GM23338 (cell line): ENCODE data around the gene CTTNBP2. TPM values are rescaled to one million over a fixed set of nuclear protein-coding genes. Genes with fewer than 3 reads are reported as not detected.

Source experiments
- EZH2 ChIP-seq: fragments of 200-600 bp; sonication (generic); IDR thresholded peaks from one replicate; pipeline ENCODE4 v1.8.0; 2017; ENCODE audit warnings: antibody characterized with exemption, mild to moderate bottlenecking, low read depth; ENCODE audit not compliant: unreplicated experiment
- JUNB ChIP-seq: IDR thresholded peaks from one replicate; pipeline ENCODE4 v1.6.1; 2016; ENCODE audit warnings: antibody characterized with exemption; ENCODE audit not compliant: unreplicated experiment
- REST ChIP-seq: IDR thresholded peaks from one replicate; pipeline ENCODE4 v1.6.1; 2018; ENCODE audit warnings: antibody characterized with exemption; ENCODE audit not compliant: unreplicated experiment
- STAT1 ChIP-seq: IDR thresholded peaks from one replicate; pipeline ENCODE4 v1.6.1; 2016; ENCODE audit warnings: antibody characterized with exemption; ENCODE audit not compliant: unreplicated experiment
- ZNF114 ChIP-seq: fragments of 250-450 bp; sonication (Bioruptor Pico); IDR thresholded peaks from 2 replicates; pipeline ENCODE4 v1.5.0; 2020; ENCODE audit warnings: mild to moderate bottlenecking, moderate library complexity
- polyA plus RNA-seq: library from polyadenylated mRNA; unstranded; fragments of >200 nt; fragmentation: Nextera tagmentation; extraction: Ambion mirVana; gene quantifications from 2 replicates; pipeline ENCODE4 v1.2.1, GENCODE V29; 2016
- total RNA-seq: library from RNA; depleted of rRNA; stranded (reverse); fragments of >200 nt; shearing (Covaris generic); gene quantifications from 2 replicates; pipeline ENCODE4 v1.2.3, GENCODE V29; 2014
- TF ChIP-seq, protein P1 (sequence below): fragments of 250-450 bp; sonication (Bioruptor Pico); IDR thresholded peaks from 2 replicates; pipeline ENCODE4 v1.5.0; 2020; ENCODE audit warnings: mild to moderate bottlenecking, moderate library complexity

Gene CTTNBP2
- total and polyA plus RNA-seq, 2 experiments from 2014 or later, result 26.8 to 30.7 TPM

- TF ChIP-seq, protein P1, sequence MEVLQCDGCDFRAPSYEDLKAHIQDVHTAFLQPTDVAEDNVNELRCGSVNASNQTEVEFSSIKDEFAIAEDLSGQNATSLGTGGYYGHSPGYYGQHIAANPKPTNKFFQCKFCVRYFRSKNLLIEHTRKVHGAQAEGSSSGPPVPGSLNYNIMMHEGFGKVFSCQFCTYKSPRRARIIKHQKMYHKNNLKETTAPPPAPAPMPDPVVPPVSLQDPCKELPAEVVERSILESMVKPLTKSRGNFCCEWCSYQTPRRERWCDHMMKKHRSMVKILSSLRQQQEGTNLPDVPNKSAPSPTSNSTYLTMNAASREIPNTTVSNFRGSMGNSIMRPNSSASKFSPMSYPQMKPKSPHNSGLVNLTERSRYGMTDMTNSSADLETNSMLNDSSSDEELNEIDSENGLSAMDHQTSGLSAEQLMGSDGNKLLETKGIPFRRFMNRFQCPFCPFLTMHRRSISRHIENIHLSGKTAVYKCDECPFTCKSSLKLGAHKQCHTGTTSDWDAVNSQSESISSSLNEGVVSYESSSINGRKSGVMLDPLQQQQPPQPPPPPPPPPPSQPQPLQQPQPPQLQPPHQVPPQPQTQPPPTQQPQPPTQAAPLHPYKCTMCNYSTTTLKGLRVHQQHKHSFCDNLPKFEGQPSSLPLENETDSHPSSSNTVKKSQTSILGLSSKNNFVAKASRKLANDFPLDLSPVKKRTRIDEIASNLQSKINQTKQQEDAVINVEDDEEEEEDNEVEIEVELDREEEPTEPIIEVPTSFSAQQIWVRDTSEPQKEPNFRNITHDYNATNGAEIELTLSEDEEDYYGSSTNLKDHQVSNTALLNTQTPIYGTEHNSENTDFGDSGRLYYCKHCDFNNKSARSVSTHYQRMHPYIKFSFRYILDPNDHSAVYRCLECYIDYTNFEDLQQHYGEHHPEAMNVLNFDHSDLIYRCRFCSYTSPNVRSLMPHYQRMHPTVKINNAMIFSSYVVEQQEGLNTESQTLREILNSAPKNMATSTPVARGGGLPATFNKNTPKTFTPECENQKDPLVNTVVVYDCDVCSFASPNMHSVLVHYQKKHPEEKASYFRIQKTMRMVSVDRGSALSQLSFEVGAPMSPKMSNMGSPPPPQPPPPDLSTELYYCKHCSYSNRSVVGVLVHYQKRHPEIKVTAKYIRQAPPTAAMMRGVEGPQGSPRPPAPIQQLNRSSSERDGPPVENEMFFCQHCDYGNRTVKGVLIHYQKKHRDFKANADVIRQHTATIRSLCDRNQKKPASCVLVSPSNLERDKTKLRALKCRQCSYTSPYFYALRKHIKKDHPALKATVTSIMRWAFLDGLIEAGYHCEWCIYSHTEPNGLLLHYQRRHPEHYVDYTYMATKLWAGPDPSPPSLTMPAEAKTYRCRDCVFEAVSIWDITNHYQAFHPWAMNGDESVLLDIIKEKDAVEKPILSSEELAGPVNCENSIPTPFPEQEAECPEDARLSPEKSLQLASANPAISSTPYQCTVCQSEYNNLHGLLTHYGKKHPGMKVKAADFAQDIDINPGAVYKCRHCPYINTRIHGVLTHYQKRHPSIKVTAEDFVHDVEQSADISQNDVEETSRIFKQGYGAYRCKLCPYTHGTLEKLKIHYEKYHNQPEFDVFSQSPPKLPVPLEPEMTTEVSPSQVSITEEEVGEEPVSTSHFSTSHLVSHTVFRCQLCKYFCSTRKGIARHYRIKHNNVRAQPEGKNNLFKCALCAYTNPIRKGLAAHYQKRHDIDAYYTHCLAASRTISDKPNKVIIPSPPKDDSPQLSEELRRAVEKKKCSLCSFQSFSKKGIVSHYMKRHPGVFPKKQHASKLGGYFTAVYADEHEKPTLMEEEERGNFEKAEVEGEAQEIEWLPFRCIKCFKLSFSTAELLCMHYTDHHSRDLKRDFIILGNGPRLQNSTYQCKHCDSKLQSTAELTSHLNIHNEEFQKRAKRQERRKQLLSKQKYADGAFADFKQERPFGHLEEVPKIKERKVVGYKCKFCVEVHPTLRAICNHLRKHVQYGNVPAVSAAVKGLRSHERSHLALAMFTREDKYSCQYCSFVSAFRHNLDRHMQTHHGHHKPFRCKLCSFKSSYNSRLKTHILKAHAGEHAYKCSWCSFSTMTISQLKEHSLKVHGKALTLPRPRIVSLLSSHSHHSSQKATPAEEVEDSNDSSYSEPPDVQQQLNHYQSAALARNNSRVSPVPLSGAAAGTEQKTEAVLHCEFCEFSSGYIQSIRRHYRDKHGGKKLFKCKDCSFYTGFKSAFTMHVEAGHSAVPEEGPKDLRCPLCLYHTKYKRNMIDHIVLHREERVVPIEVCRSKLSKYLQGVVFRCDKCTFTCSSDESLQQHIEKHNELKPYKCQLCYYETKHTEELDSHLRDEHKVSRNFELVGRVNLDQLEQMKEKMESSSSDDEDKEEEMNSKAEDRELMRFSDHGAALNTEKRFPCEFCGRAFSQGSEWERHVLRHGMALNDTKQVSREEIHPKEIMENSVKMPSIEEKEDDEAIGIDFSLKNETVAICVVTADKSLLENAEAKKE (CRISPR knock-in tag), result no peak
- no peak for TF ChIP-seq STAT1
- no peak for TF ChIP-seq REST
- TF ChIP-seq JUNB, result no peak
- no peak for TF ChIP-seq ZNF114 (CRISPR knock-in tag)
- TF ChIP-seq EZH2, result no peak
These were observed 189.6 kb downstream of the CTTNBP2 start (continued) for GRCh38 chr7:117683430-117684175.
